Hepatocyte (in vitro differentiated cells): ENCODE results near the gene AKT2.

Experiments used
- CTCF ChIP-seq: fragments of 200-600 bp; sonication (generic); IDR thresholded peaks from 2 replicates; pipeline ENCODE4 v1.5.1; 2016; ENCODE audit warnings: antibody characterized with exemption, mild to moderate bottlenecking; ENCODE audit not compliant: poor library complexity
- EZH2 ChIP-seq: fragments of 200-600 bp; sonication (generic); IDR thresholded peaks from 2 replicates; pipeline ENCODE4 v1.6.1; 2016; ENCODE audit warnings: antibody characterized with exemption, mild to moderate bottlenecking, borderline replicate concordance
- EZH2phosphoT487 ChIP-seq: fragments of 200-600 bp; sonication (generic); IDR thresholded peaks from one replicate; pipeline ENCODE4 v1.6.1; 2018; ENCODE audit warnings: antibody characterized with exemption, mild to moderate bottlenecking, low read depth, moderate library complexity; ENCODE audit not compliant: unreplicated experiment, severe bottlenecking

- no peak for TF ChIP-seq EZH2
- TF ChIP-seq CTCF: no peak
- no peak for TF ChIP-seq EZH2phosphoT487
Measured at GRCh38 chr19:40236366-40236765, 48.8 kb downstream of the AKT2 start.
